GM12892 (cell line): ENCODE results near the gene AP3B1.
A peak's percentile ranks its signal among the peaks of the same experiment; 100 is the strongest.

Experiments used
- DNase-seq: peaks from one replicate; pipeline ENCODE4 v3.0.0; 2011; ENCODE audit not compliant: insufficient read length
- FAIRE-seq: peaks from 2 replicates; lab custom pipeline; 2011; peaks lifted over from hg19 to GRCh38; lab: Jason Lieb, UNC
- POLR2A ChIP-seq: IDR thresholded peaks from 2 replicates; pipeline ENCODE4 v1.6.1; 2011; ENCODE audit warnings: low read depth, low read length, control low read depth
- POLR2AphosphoS5 ChIP-seq: IDR thresholded peaks from 2 replicates; pipeline ENCODE4 v1.6.1; 2011; ENCODE audit warnings: low read depth, low read length, control low read depth
- TAF1 ChIP-seq: IDR thresholded peaks from 2 replicates; pipeline ENCODE4 v1.6.1; 2011; ENCODE audit warnings: low read depth, mild to moderate bottlenecking, control low read depth, low read length, borderline replicate concordance

Gene AP3B1

GRCh38 chr5:78283802-78284201, 10.7 kb downstream of the AP3B1 start:
- no peak for TF ChIP-seq POLR2A
- TF ChIP-seq TAF1: no peak
- no peak for TF ChIP-seq POLR2AphosphoS5
- FAIRE-seq: no peak
- no peak for DNase-seq

GRCh38 chr5:78283105-78283504, 11.4 kb downstream of the AP3B1 start:
- TF ChIP-seq TAF1: no peak
- TF ChIP-seq POLR2AphosphoS5: no peak
- no peak for TF ChIP-seq POLR2A
- DNase-seq (no peak), FAIRE-seq (no peak)

- DNase-seq (no peak), FAIRE-seq (no peak)
- TF ChIP-seq POLR2AphosphoS5 (no peak), TAF1 (no peak), POLR2A (no peak)
These were observed 14.2 kb downstream of the AP3B1 start for GRCh38 chr5:78280261-78280660.

GRCh38 chr5:78279194-78279593, 15.3 kb downstream of the AP3B1 start:
- DNase-seq (no peak), FAIRE-seq (no peak)

GRCh38 chr5:78277715-78278114, 16.8 kb downstream of the AP3B1 start:
- DNase-seq: no peak
- FAIRE-seq: no peak
- TF ChIP-seq POLR2AphosphoS5 (no peak), POLR2A (no peak), TAF1 (no peak)

More at GRCh38 chr5:78279194-78279593, 15.3 kb downstream of the AP3B1 start:
- no peak for TF ChIP-seq POLR2A
- no peak for TF ChIP-seq TAF1
- TF ChIP-seq POLR2AphosphoS5: no peak

- TF ChIP-seq TAF1: no peak
- no peak for TF ChIP-seq POLR2A
- no peak for TF ChIP-seq POLR2AphosphoS5
- DNase-seq (no peak), FAIRE-seq (no peak)
These were observed 18.4 kb downstream of the AP3B1 start for GRCh38 chr5:78275998-78276543.

- no peak for DNase-seq
- TF ChIP-seq POLR2AphosphoS5 (no peak), POLR2A (no peak), TAF1 (no peak)
- no peak for FAIRE-seq
These were observed 19.8 kb downstream of the AP3B1 start for GRCh38 chr5:78274540-78275197.

- DNase-seq: no peak
- TF ChIP-seq POLR2AphosphoS5 (no peak), POLR2A (no peak), TAF1 (no peak)
- FAIRE-seq: no peak
These were observed 21.1 kb downstream of the AP3B1 start for GRCh38 chr5:78273436-78273835.

GRCh38 chr5:78271766-78272165, 22.7 kb downstream of the AP3B1 start:
- FAIRE-seq: no peak
- no peak for TF ChIP-seq POLR2AphosphoS5
- no peak for TF ChIP-seq TAF1
- TF ChIP-seq POLR2A: no peak
- no peak for DNase-seq

- DNase-seq (no peak), FAIRE-seq (peak; percentile 57)
These were observed 25.3 kb downstream of the AP3B1 start for GRCh38 chr5:78269088-78269703.

GRCh38 chr5:78268356-78268755, 26.1 kb downstream of the AP3B1 start:
- DNase-seq (no peak), FAIRE-seq (no peak)
- TF ChIP-seq TAF1 (no peak), POLR2AphosphoS5 (no peak), POLR2A (no peak)

More at GRCh38 chr5:78269088-78269703, 25.3 kb downstream of the AP3B1 start:
- TF ChIP-seq POLR2A (no peak), POLR2AphosphoS5 (no peak), TAF1 (no peak)

GRCh38 chr5:78265163-78265562, 29.3 kb downstream of the AP3B1 start:
- no peak for FAIRE-seq

More at GRCh38 chr5:78265163-78265562, 29.3 kb downstream of the AP3B1 start:
- DNase-seq: no peak
- TF ChIP-seq TAF1: no peak
- no peak for TF ChIP-seq POLR2A
- TF ChIP-seq POLR2AphosphoS5: no peak
